ENCODE data around the gene TRPC4.
"Not testable (repeated sequence)": the region's sequence is repeated elsewhere in the genome, so short reads cannot be mapped to it uniquely, and the experiment has no call there.

Gene TRPC4

DNA sequence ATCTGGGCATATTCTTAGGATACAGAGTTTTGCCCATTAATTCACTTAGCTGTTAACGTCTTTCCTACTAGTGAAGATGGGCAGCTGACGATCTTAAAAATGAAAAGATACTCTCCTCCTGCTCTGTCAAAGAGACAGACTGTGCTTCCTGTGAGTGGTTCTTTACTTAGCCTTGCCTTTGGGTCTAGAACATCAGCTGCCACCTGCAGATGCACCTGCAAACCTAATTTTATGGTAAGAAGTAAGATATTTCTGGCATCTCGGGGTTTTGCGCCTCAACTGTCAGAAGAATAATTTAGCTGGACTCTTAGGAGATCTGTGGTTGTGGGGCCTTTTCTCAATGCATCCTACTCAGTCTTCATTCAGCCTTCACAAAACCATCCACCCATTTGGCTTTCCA lies 36.2 kb downstream of the TRPC4 start:
- DNase-seq (ENCODE audit: low spot score), result no peak

DNA sequence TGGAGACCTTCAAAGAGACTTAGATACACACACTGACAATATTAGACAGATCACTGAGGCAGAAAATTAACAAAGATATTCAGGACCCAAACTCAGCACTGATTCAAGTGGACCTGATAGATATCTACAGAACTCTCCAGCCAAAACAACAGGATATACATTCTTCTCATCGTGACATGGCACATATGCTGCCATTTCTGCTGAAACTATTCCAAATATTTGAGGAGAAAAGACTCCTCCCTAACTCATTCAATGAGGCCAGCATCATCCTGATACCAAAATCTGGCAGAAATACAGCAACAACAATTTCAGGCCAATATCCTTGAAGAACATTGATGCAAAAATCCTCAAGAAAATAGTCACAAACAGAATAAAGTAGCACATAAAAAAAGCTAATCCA lies 53.3 kb downstream of the TRPC4 start:
- no peak for DNase-seq (ENCODE audit: low spot score)

DNA sequence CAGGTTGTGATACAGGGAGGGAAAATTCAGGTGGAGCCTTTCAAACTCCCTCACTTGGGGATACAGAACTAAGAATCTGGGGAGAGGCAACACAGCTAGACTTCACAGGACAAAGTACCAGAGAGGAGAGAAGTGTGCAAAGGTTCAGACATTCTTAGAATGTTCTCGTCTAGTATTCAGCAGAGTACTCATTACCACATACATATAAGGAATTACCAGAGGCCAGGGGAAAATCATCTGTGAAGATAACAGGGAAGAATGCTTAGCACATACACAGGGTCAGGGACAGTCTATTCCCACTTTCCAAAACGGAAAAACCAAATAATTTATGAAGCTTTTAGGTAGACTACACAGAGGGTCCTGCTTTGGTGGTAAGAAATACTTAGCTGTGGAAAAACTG lies 58.1 kb downstream of the TRPC4 start:
- DNase-seq (ENCODE audit: low spot score), result no peak

DNA sequence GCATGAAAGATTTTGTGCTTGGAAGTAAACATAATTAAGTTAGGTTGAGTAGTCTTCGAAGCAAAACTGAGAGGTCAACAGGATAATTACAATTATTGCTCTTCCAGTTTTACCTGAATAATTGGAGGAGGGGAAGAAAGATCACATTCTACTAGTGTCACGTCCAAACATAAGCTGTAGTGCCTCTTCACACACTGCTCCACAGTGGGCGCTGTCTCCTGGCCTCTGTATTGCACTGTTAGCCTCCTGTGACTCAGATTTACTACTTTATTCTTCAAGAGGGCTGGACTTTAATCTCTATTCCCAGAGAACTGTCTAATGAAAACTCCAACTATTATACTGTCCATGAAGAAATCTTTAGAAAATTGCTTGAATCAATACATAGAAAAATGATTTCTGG lies 62.9 kb downstream of the TRPC4 start:
- DNase-seq (ENCODE audit: low spot score), result no peak

DNA sequence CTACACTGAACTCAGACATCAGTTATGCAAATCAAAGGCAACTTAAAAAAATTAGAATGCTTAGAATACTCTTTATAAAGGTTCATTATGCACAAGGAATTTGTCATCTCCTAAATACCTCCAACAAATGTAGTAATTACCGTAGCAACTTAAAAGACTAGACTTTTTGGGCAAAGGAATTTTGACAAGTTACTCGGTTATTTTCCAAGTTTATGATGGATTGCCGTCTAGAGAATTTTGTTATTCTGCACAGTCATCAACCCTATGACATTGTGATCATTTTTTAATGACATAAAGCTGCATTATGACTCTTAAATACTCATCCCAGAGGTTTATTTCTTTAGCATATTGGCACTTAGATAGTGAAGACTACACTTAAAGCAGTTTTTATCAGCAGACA lies 71.9 kb downstream of the TRPC4 start:
- DNase-seq (ENCODE audit: low spot score), result no peak

DNA sequence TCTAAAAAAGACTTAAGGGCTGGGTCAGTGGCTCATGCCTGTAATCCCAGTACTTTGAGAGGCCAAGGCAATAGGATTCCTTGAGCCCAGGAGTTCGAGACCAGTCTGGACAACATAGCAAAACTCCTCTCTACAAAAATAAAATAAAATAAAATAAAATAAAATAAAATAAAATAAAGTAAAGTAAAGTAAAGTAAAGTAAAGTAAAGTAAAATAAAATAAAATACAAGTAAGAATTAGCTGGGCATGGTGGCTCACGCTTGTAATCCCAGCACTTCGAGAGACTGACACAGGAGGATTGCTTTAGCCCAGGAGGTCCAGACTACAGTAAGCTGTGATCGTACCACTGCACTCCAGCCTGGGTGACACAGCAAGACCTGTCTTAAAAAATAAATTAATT lies 72.8 kb downstream of the TRPC4 start:
- not testable (repeated sequence) for DNase-seq (ENCODE audit: low spot score)

DNA sequence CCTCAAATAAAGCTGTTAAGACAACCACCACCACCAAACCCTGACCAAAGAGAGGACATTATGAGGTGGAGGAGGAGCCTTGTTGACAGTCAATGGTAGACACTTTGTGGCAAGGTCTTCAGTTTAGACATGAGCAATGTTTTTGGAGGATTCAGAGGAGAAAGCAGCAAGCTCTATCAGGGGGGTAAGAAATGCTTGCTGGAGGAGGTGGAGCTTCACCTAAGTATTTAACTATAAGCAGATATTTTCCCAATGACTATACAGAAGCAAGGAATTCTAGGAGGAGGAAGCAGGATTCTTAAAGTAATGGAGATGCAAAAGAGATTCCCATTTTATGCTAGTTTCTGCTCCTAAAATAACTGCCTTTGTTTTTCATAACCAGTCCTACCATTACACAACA lies 74.2 kb downstream of the TRPC4 start:
- no peak for DNase-seq (ENCODE audit: low spot score)

DNA sequence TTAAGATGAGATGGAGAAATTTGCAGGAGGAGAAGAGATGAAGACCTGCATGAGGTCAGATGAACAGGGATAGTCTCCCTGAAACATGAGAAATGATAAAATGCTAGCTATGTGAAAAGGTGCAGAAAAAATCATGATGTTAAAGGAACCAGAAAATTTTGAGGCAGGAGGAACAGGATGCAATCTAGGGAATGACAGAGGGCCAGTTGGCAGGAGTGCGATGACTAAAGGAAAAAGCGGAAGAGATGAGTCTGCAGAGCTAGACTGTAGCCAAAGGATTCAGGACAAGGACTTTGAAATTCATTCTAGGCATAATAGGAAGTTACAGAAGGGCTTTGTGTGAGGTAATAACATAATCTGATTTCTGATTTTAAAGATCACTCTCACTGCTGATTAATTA lies 77.9 kb downstream of the TRPC4 start:
- peak; percentile 60 for DNase-seq (ENCODE audit: low spot score)

DNA sequence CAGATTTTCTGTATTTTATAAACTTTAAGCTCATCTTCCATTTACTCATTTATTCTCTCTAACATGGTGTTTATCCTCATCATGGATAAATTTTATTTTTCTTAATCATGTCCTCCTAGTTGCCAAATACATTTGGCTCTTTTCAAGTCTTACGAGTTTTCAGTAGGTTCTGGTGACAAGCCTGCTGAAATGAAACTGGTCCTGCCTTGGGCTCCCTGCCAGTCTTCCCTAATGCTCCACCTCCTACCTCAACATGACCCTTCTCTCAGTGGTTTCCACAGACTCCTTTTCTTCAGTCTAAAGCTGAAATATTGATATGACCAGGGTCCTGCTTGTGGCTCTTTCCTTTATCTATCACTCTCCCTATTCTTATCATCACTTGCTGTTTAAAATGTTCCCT lies 81.2 kb downstream of the TRPC4 start:
- peak; percentile 7 for DNase-seq (ENCODE audit: low spot score)

DNA sequence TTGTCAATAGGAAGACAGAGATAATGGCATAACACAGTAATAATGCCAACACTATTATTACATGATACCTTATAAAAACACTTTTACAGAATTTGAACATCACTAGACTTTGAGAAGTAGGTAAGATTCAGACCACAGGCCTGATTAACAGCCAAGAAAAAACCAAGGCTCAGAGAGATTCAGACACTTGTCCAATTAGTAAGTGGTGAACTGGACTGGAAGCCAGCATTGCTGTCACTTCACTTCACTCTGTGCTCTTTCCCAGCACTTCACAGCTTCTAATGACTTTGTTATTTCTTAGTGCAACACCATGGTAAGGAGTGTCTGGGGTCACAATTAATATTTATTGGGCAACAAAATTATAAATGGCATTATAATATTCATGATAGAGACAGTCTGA lies 91.9 kb downstream of the TRPC4 start:
- no peak for DNase-seq (ENCODE audit: low spot score)

DNA sequence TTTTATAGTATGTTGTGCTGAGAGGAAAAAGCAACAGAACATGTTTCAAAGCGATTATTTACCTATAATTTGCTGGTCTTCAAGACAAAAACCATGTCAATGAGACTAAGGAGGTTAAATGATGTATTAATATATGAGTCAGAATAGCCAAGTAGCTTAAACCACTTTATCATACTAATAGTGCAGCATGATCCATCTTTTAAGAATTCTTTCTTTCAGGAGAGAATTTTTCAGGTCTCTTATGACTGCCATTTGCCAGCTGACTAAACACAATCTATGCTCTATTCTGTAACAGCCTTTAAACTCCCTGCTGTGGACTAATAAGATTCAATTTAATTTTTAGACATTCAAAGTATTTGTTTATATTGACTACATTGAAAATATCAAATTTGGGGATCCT lies 93.7 kb downstream of the TRPC4 start:
- peak; percentile 13 for DNase-seq (ENCODE audit: low spot score)

DNA sequence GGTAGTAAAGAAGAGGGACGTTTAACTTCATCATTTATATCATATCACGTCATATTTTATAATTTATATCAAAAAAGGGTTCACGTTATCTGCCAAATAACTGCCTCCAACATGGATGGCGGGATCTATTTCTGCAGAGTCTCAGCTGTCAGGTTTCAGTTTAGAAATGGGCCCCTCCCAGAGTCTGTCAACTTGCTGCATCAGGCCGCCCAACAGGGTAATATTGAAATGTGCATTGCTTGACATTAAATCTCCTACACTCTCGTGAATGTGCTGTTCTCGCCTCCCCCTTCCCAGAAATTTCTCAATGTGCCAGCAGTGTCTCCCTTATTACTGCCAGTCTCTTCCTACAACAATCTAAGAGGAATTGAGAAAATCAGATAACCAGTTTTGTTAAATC lies 96.9 kb downstream of the TRPC4 start:
- no peak for DNase-seq (ENCODE audit: low spot score)

DNA sequence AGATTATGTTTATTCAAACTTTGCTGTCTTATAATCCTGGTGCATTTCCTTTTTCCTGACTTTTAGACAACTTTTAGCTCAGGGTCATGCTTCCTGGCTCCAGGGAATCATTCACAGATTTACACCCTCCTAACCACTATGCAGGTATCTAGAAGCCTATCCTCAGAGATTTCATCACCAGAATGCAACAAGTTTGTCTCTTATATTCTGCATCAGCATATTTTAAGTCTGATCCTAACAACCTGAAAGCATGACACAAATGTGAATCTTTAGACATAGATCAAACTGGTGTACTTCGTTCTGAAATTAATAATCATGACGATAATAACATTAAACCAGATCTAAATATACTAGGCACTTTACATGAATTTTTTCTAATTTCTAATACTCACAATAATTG lies 100.0 kb downstream of the TRPC4 start:
- DNase-seq (ENCODE audit: low spot score), result no peak

DNA sequence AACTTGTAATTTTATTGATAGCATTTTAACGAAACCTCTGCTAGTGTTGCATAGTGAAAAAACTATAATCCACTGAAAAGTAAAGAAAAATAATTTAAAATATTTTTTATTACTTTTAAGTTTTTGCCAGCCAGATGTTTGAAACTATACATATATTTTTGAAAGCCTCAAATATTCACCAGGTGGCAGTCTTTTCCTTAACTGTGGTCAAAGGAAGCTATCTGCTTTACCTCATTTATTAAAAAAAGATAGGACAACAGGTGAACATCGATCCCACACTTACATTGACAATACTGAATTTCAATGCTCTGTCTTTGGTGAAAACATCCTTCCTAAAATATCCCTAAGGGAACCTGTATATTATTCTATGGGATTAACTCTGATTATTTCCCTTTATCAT lies 100.5 kb downstream of the TRPC4 start:
- DNase-seq (ENCODE audit: low spot score), result no peak

DNA sequence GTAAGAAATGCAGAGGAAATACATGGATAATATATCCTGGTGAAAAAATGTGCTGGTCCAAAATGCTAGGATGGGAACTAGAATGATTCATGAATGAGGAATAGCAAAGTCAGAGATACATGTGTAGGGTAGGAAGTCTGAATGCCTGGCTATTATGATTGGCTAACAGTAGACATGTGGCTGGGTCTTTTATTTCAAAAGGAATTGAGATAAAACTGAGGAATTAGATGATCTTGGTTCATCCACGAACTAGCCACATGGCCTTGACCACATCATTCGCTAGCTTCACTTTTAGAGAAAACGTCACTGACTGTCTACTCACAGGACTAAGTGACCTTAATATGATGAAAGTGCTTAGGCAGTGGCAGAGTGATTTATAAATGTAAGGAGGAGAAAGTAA lies 103.1 kb downstream of the TRPC4 start:
- DNase-seq (ENCODE audit: low spot score), result no peak

DNA sequence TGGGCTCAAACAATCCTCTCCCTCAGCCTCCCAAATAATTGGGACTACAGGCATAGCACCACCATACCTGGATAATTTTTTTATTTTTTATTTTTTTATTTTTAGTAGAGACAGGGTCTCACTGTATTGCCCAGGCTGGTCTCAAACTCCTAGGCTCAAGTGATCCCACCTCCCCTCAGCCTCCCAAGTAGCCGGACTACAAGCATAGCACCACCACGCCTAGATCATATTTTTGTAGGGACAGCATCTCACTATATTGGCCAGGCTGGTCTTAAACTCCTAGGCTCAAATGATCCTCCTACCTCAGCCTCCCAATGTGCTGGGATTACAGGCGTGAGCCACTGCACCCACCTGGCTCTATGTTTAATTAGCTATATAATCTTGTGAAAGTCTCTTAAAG lies 114.2 kb downstream of the TRPC4 start:
- DNase-seq (ENCODE audit: low spot score), result no peak

DNA sequence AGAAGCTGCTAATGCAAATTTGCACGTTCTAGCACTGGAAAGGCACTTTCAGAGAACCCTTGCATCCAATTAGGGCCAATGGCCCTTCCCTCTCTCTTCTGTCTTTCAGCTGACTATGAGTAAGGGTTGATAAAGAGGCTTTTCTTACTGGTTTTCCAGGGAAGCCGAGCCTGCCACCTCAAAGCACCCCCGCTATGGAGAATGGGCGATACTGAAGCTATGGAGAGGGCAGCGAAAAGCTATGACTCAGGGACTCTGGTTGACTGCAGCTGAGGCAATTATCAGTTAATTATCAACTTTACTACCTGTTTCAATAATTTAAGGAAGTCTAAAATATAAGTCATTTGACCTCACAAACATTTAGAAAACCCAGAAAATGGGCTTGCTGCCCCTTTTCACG lies 115.8 kb downstream of the TRPC4 start:
- no peak for DNase-seq (ENCODE audit: low spot score)

DNA sequence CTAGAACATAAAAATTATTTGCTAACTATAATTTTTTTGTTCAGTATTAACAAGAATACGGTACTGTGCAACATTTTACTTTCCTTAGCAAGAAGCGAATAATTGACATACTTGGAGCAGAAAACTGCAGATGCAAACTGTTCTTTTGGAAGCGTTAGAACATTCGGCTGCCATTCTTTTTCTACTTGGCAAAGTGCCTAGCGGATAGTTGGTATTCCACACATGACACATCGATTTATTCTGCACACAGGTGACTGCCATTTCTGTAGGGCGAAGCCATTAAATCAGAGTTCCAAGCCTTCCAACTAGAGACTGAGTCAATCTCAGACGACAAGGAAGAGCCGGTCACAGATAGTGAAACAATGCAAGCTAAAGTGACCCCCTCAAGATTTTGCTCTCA lies 117.4 kb downstream of the TRPC4 start:
- no peak for DNase-seq (ENCODE audit: low spot score)

DNA sequence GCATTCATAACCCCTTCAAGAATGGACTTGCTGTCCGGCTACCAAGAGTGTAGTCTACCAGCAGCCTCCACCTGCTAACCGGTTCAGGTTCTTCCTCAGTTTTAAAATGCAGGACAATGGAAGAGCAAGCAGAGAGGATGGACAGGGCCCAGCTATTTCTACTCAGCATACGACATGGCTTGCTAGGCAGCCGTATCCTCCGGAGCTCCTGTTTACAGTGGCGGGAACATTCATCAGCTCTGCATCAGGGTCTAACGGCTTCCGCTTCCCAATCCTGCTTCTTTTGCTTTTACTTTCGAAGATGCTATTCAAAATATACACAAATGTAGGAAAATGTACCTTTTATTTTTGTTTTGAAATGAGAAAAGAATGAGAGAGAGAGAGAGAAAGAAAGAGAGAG lies 118.5 kb downstream of the TRPC4 start:
- no peak for DNase-seq (ENCODE audit: low spot score)

DNA sequence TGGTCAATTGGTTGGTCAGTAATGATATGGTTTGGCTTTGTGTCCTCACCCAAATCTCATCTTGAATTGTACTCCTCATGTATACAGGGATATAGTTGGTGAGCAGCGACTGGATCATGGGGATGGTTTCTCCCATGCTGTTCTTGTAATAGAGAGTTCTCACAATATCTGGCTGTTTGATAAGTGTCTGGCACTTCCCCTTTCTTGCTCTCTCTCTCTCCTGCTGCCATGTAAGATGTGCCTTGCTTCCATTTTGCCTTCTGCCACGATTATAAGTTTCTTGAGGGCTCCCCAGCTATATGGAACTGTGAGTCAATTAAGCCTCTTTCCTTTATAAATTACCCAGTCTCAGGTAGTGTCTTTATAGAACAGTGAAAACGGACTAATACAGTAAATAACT lies 120.7 kb downstream of the TRPC4 start:
- DNase-seq (ENCODE audit: low spot score), result no peak

DNA sequence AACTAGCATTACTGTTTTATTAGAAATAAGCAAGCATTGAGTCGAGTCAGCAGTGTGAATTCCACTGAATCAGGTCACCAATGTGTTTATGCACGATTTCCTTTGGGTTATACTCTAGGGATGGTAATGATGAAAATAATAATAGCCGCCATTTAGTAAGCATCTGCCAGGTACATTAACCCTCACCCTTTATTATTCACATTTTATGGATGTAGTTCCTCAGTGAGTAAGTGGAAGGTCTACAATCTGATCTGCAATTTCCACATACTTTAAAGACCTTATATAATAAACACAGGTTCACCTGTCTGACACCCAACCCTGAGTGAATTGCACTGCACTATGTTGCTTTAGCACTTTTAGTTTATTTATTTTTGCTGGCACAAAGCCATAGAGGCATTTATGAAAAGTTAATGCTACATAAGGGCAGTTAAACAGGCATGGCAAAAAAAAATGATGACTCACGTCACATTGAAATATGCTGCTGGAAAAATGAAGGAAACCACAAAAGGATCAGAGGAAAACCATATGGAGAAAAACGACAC lies 122.4 kb downstream of the TRPC4 start:
- DNase-seq (ENCODE audit: low spot score), result peak; percentile 19

DNA sequence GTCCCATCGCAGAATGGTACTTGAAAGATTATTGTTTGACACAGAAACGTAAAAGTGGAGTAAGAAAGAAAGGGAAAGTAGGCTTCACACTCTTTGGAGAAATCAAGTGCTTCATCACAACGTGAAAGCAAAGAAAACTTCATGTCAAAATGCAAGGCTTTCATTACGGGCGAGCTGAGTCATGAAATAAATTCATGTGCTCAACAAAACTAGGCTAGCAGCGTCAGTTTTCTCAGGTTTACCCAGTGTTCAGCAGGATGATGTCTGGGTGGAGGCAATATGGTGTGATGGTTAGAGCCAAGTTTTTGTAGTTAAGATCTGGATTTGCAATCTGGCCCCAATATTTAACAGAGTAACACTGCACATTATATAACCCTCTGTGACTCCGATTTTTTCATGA lies 128.0 kb downstream of the TRPC4 start:
- DNase-seq (ENCODE audit: low spot score), result peak; percentile 47

DNA sequence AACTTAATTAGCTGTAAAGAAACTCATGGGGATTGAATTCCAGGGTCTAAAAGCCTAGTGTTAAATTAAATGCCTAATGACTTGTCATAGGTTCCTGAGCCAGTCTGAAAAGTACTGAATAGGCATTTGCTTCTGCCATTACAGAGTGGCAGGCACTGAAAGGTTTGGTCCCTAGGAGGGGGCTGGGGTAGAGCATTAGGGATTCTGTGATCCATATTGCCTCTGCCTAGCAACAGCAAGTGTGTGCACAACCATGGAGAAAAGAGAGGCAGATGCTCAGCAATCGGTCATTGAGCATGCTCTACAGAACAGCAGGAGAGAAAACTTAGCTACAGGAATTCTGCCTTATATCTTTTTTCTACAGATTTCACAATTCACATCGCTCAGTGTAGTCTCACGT lies 133.5 kb downstream of the TRPC4 start:
- no peak for DNase-seq (ENCODE audit: low spot score)

DNA sequence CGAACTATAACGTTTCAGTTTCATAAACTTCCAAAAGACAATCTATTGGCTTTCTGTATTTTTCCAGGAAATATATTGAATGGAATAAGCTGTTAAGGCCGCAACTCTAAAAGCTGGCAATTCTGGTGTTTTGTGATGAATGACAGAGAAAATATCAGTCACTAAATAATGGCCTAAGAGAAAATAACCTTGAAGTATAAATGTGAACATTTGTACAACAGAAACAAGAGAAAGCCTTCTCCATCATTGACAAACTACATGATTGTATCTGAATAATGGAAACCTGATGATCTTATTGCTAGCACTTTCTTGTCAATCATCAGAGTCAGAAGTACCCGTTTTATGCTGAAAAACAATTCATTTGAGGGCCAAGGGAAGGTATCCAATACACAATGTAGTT lies 134.3 kb downstream of the TRPC4 start:
- DNase-seq (ENCODE audit: low spot score), result no peak

DNA sequence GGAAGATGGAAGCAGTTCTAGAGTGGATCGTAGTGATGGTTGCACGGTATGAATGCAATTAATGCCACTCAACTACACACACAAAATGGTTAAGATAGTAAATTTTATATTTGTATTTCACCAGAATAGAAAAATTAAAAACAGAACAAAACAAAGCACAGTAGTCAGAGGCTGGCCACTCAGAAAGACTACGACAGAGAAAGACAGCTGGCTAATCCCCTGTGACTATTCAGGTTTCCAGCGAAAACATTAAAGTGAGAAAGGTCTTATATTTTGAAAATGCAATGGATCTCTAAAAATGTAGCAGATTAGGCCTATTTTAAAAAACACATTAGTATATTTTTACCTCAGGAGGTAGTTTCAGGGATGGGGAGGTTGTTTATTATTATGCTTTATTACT lies 139.7 kb downstream of the TRPC4 start:
- no peak for DNase-seq (ENCODE audit: low spot score)

Measured in AG20443 (cell line).